Hematopoietic multipotent progenitor cell (in vitro differentiated cells): ENCODE results near the gene ABCG4. TPM values are rescaled to one million over a fixed set of nuclear protein-coding genes. Genes with fewer than 3 reads are reported as not detected.
"Not testable (repeated sequence)": the region's sequence is repeated elsewhere in the genome, so short reads cannot be mapped to it uniquely, and the experiment has no call there.

Experiments
- DNase-seq, 3 donors: peaks; one replicate each; pipeline ENCODE4 v3.0.0-alpha.2; 2011 to 2015; ENCODE audit warnings: low read depth in 2 of 3, low spot score in 2 of 3
- total RNA-seq: library from RNA; depleted of rRNA; stranded (reverse); fragments of >200 nt; gene quantifications from one replicate; pipeline ENCODE4 v1.2.3, GENCODE V29; 2012

ABCG4 gene
- total RNA-seq, 1 donor: under 0.01 TPM

DNA sequence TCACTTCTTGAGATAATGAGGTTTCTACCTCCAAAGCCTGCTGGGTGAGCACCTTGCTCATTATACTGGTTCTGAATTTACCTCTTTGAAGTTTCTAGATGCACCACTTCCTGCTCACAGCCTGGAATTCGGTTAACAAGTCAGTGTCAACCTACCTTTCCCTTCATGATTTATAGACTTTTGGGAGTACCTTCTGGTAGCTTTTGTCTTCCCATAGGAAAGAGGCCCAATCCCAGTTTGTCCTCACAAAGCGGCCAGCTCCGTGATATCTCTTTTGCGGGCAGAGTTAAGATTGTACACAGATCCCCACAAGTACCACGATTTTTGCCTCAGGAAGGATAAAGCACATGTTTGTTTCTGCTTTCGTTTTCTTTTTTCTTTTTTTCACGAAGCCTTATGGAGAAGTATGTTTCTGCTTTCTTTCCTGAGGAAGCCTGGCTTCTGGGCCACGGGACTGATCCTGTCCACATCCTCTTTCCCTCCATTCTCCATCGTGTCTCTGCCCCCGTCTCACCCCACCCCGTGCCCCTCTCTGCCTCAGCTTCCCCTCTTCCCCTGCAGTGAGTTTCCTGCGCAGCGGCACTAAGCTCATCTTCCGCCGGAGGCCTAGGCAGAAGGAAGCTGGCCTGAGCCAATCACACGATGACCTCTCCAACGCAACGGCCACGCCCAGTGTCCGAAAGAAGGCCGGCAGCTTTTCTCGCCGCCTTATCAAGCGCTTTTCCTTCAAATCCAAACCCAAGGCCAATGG, 33.2 kb upstream of the ABCG4 start:
- DNase-seq: no peak

GRCh38 chr11:119116235-119116594, 32.6 kb upstream of the ABCG4 start:
- no peak for DNase-seq

DNA sequence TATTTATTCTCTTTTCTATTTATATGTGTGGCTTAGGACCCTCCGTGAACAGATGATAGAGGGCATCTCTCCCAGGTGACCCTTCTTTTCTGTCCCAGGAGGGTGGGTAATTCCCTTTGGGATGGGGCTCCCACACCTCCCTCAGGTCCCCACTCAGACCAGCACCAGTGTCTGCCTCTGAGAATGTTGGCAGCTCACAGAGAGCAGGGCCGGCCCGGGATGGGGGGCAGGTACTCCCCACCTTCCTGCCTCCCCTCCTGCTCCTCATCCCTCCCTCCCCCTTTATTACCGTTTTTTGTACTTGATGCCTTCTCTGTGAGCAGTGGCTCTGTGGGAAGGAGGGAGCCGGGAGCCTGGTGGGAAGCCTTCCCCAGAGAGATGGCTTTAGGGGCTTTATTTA, 32.3 kb upstream of the ABCG4 start:
- no peak for DNase-seq

GRCh38 chr11:119117004-119117706, 31.7 kb upstream of the ABCG4 start:
- DNase-seq: no peak

DNA sequence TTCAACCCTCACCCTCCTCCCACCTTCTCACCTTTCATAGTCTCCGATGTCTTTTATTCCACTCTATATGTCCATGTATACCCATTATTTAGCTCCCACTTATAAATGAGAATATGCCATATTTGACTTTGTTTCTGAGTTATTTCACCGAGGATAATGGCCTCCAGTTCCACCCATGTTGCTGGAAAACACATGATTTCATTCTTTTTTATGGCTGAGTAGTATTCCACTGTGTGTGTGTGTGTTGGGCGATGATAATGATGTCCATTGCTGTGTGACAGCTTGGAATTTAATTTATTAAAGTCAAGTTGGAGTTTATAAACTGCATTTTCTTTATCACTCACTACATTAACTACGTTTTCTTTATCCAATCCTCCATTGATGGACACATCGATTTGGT, 30.6 kb upstream of the ABCG4 start:
- no peak for DNase-seq

DNA sequence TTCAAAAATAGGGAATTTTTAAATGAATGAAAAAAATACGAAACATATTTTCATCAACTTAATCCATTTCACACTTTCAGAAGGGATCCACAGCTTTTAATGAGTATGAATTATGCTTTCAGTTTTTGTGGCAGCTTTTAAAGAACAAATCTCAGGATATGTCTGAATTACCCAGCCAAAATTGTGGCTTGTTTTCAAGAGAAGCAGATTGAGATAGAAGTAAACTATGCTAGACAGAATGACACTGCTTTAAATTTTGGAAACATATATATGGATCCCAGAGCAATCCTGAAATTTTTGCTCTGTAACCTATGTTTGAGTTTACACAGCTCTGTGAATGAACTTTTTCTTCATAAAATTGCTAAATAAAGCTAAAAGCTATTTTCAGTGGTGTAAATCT, 29.9 kb upstream of the ABCG4 start:
- no peak for DNase-seq

- DNase-seq: no peak
These were observed 28.2 kb upstream of the ABCG4 start for GRCh38 chr11:119120639-119121007.

GRCh38 chr11:119121008-119121810, 27.6 kb upstream of the ABCG4 start, which contains the start of gene HINFP:
HINFP (plus strand) TSS chr11:119121580; CDS start chr11:119126945, 5,365 bp downstream.
- peak; percentile 94 to 100 (median 99) for DNase-seq

DNA sequence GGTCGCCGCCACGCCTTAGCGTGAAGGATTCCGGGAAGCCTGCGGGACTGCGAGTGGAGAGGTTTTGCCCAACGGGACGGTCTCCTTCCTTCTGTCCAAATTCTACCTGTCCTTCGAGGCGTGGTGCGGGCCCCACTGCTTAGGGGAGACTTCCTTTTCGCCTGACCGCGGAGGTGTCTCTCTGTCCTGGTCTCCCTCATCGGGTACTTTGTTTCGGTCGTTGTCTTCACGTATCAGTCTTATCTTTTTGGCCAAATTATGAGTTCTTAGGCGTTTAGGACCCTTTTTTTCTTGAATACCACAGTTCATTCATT, 27.1 kb upstream of the ABCG4 start:
- DNase-seq: no peak

- no peak for DNase-seq
These were observed 23.0 kb upstream of the ABCG4 start for GRCh38 chr11:119125821-119126220.

DNA sequence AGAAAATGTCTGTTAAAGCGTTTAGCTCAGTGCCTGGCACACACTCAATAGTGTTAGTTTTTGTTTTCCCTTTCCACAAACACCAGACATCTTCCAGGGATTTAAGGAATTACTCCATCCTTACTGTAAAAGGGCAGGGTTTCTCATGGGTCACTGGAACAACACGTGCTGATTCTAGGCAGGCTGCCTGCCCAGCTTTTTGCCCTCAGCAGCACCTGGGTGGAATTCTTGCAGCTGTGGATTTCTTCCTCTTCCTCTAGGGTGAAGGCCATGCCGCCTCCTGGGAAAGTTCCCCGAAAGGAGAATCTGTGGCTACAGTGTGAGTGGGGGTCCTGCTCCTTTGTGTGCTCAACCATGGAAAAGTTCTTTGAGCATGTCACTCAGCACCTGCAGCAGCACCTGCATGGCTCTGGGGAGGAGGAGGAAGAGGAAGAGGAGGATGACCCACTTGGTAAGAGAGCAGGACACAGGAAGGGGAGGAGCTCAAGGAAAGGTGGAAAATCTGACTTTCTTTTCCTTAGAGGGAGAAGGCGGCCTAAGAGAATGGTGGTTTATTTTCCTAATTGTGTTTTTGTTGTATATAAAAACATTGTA, 22.1 kb upstream of the ABCG4 start:
- no peak for DNase-seq

DNA sequence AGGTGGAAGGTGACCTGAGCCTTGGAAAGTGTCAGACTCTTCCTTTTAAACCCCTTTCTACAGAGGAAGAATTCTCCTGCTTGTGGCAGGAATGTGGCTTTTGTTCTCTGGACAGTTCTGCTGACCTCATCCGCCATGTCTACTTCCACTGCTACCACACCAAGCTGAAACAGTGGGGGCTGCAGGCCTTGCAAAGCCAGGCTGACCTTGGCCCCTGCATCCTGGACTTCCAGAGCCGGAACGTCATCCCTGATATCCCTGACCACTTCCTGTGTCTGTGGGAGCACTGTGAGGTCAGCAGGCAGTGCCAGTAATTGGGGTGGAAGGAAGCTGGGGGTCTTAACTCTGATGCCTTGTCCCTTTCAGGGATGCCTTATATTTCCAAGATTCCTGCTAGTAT, 18.2 kb upstream of the ABCG4 start:
- no peak for DNase-seq

DNA sequence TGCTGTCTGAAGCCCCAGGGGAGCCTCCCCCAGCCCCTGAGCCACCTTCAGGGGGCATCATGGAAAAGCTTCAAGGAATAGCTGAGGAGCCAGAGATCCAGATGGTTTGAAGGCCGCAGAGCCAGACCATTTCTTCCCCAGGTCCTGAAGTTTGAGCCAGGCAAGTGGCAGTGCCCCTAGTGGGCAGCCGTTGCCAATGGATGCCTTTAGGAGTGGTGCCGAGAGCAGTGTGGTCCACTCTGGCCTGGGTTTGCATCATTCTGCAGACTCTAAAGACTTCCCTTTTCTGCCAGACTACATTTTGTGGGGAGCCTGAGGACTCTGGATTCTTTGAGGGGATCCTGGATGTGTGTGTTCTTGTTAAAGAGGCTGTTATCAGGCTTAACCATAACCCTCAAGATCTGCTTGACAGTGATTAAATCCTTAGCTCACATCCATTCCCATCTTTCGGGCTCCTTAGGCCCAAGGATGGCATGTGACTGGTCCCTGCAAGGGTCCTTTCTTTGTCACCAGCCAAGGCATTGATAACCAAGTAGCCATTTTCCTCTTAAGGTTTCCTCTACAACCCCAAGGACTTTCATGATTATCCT, 14.4 kb upstream of the ABCG4 start:
- peak in 1 of 3 donors; percentile 26 for DNase-seq

GRCh38 chr11:119139276-119139675, 9.6 kb upstream of the ABCG4 start:
- not testable (repeated sequence) for DNase-seq

- peak in 2 of 3 donors; percentile 69 to 78 for DNase-seq
These were observed 3.9 kb upstream of the ABCG4 start for GRCh38 chr11:119144825-119145486.

GRCh38 chr11:119145551-119145950, 3.3 kb upstream of the ABCG4 start:
- no peak for DNase-seq

DNA sequence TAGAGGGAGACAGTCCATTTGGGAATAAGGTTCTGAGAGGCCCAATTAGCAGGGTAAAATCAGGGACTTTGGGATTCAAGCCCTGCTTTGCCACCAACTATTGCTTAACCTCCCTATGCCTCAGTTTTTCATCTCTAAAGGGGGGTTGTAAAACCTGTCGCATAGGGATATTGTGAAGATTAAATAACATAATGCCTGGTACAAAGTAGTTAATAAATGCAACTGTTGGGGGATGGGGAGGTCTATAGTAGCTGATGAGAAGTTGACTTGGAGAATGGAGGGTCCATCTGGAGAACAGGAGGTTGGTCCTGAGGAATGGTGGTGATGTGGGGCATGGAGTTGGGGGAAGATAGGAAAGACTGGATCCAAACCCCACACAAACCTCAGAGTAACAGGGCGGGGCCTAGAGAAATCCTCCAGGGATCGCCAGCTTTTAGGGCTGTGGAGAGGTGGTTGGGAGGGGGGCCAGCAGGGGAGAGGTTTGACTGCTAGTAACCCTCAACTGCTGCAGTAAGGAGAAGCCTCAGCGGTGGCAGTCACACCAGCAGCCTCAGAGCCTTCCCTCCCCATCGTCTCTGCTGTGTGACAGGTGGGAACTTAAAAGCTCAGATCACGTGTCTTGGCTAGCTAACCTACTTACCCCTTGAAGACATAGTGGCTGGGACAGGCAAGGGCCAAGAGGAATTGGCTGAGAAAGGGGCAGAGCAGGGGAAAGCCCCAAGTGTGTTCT, 1.1 kb upstream of the ABCG4 start:
- DNase-seq: no peak

GRCh38 chr11:119148720-119149017, 183 bp upstream of the ABCG4 start:
- DNase-seq: no peak

DNA sequence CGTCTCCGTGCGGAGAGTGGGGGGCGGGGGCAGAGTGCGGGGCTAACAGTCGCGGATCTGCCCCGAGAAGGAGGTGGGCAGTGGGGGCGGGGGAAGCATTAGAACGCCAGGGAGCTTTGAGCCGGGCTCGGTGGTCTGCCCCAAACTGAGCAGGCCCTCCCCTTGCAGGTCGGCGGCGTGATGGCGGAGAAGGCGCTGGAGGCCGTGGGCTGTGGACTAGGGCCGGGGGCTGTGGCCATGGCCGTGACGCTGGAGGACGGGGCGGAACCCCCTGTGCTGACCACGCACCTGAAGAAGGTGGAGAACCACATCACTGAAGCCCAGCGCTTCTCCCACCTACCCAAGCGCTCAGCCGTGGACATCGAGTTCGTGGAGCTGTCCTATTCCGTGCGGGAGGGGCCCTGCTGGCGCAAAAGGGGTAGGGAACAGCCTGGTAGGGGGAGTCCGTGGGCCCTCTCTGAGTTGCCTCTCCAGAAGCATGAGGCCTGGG, 979 bp downstream of the ABCG4 start:
- no peak for DNase-seq

- DNase-seq: no peak
These were observed 3.2 kb downstream of the ABCG4 start for GRCh38 chr11:119152043-119152442.
